K562 (cell line): ENCODE results near the gene IL2RG. TPM values are rescaled to one million over a fixed set of nuclear protein-coding genes. Genes with fewer than 3 reads are reported as not detected.

Experiments used
- ARID1B ChIP-seq: fragments of 450-650 bp; IDR thresholded peaks from 2 replicates; pipeline ENCODE4 v1.6.1; 2016; ENCODE audit warnings: antibody characterized with exemption, mild to moderate bottlenecking, inconsistent platforms
- CBFA2T2 ChIP-seq: fragments of 450-650 bp; conservative IDR thresholded peaks from 2 replicates; pipeline ENCODE4 v1.6.1; 2017; ENCODE audit warnings: mild to moderate bottlenecking
- CBFA2T3 ChIP-seq: fragments of 450-650 bp; IDR thresholded peaks from 2 replicates; pipeline ENCODE4 v1.6.1; 2017
- HSF4 ChIP-seq: fragments of 250-450 bp; sonication (Bioruptor Pico); IDR thresholded peaks from 2 replicates; pipeline ENCODE4 v2.1.2; 2022; ENCODE audit warnings: mild to moderate bottlenecking, moderate library complexity, borderline replicate concordance
- KLF16 ChIP-seq: IDR thresholded peaks from 2 replicates; pipeline ENCODE4 v1.6.1; 2016; ENCODE audit warnings: antibody characterized with exemption
- MAZ ChIP-seq, 2 experiments: fragments of 450-650 bp in 1 of 2; sonication (generic) in 1 of 2; formaldehyde crosslinking; IDR thresholded peaks in 1 of 2; conservative IDR thresholded peaks in 1 of 2; 2 replicates each; pipeline versions ENCODE4 v1.4.0 to v1.5.0; 2020; ENCODE audit warnings: mild to moderate bottlenecking in 1 of 2, missing genetic modification reagents in 1 of 2
- MYC ChIP-seq, 2 experiments: fragments of 250-450 bp in 1 of 2; sonication (Bioruptor Pico) in 1 of 2; IDR thresholded peaks; 2 replicates each; pipeline versions ENCODE4 v1.5.1 to v1.6.1; 2012 to 2021; ENCODE audit warnings: low read depth in 2 of 2, borderline replicate concordance in 1 of 2, improper control_type of control experiment in 1 of 2, low read length in 1 of 2, mild to moderate bottlenecking in 1 of 2, moderate library complexity in 1 of 2
- NFE2 ChIP-seq: IDR thresholded peaks from 2 replicates; pipeline ENCODE4 v1.6.1; 2014; ENCODE audit warnings: antibody characterized with exemption, low read depth
- POLR2AphosphoS5 ChIP-seq: IDR thresholded peaks from 2 replicates; pipeline ENCODE4 v1.6.1; 2011; ENCODE audit warnings: mild to moderate bottlenecking, low read depth, low read length, moderate library complexity; ENCODE audit not compliant: control insufficient read depth, insufficient read depth
- SMARCB1 ChIP-seq: IDR thresholded peaks from 2 replicates; pipeline ENCODE4 v1.6.1; 2011; ENCODE audit warnings: improper control_type of control experiment, low read depth; ENCODE audit not compliant: insufficient read length
- THRB ChIP-seq: fragments of 450-650 bp; formaldehyde crosslinking; conservative IDR thresholded peaks from 2 replicates; pipeline ENCODE4 v1.4.0; 2022; ENCODE audit warnings: mild to moderate bottlenecking, missing genetic modification characterization
- VEZF1 ChIP-seq: fragments of 200-800 bp; sonication (Bioruptor generic); IDR thresholded peaks from 2 replicates; pipeline ENCODE4 v1.6.1; 2017; ENCODE audit warnings: missing genetic modification characterization, missing compliant biosample characterization
- ZBED1 ChIP-seq: IDR thresholded peaks from 2 replicates; pipeline ENCODE4 v1.6.1; 2014
- ZBTB7A ChIP-seq: IDR thresholded peaks from 2 replicates; pipeline ENCODE4 v1.6.1; 2011; ENCODE audit warnings: low read depth, mild to moderate bottlenecking, low read length, moderate library complexity, borderline replicate concordance; ENCODE audit not compliant: control insufficient read depth
- ZNF175 ChIP-seq: fragments of 200-800 bp; sonication (Bioruptor generic); IDR thresholded peaks from 2 replicates; pipeline ENCODE4 v1.6.1; 2016; ENCODE audit warnings: low read depth, mild to moderate bottlenecking, missing genetic modification characterization, missing compliant biosample characterization
- ZNF644 ChIP-seq: fragments of 200-800 bp; sonication (Bioruptor generic); IDR thresholded peaks from 2 replicates; pipeline ENCODE4 v1.6.1; 2016; ENCODE audit warnings: low read depth, missing genetic modification characterization, missing compliant biosample characterization
- ZNF740 ChIP-seq, 3 experiments: fragments of 200-800 bp in 1 of 3; sonication (Bioruptor generic) in 1 of 3; sonication (generic) in 1 of 3; formaldehyde crosslinking in 1 of 3; IDR thresholded peaks; 2 replicates each; pipeline versions ENCODE4 v1.6.1 to v1.8.0; 2016 to 2022; ENCODE audit warnings: mild to moderate bottlenecking in 2 of 3, missing compliant biosample characterization in 2 of 3, missing genetic modification characterization in 2 of 3, missing genetic modification reagents in 1 of 3
- ZSCAN29 ChIP-seq: fragments of 450-650 bp; IDR thresholded peaks from 2 replicates; pipeline ENCODE4 v1.6.1; 2017
- polyA plus RNA-seq, 8 experiments: library from polyadenylated mRNA; depleted of rRNA in 4 of 8; stranded (reverse) in 5 of 8; unstranded in 3 of 8; fragments of >200 nt; fragmentation: Nextera tagmentation in 2 of 8; fragmentation: Illumina TruSeq in 1 of 8; extraction: Ambion mirVana in 2 of 8; extraction: Trizol in 1 of 8; gene quantifications; 2 replicates each; pipeline versions ENCODE4 v1.2.1 to v1.2.3, GENCODE V29; 2011 to 2014; ENCODE audit warnings: inconsistent platforms in 1 of 8, missing spikeins in 1 of 8
- total RNA-seq, 7 experiments: library from RNA; depleted of rRNA in 6 of 7; stranded (reverse); fragments of >200 nt in 6 of 7; fragmentation: Illumina TruSeq in 2 of 7; extraction: Trizol in 2 of 7; gene quantifications; 2 replicates each; pipeline versions ENCODE4 v1.2.1 to v1.2.3, GENCODE V29; 2011 to 2021; ENCODE audit warnings: low replicate concordance in 1 of 7
- TF ChIP-seq, protein P1 (sequence below): fragments of 450-650 bp; formaldehyde crosslinking; IDR thresholded peaks from 2 replicates; pipeline ENCODE4 v1.4.0; 2022; ENCODE audit warnings: mild to moderate bottlenecking, moderate library complexity
- TF ChIP-seq, protein P2 (sequence below), 2 experiments: fragments of 450-650 bp; conservative IDR thresholded peaks; 2 replicates each; pipeline ENCODE4 v1.6.1; 2017; ENCODE audit warnings: mild to moderate bottlenecking in 2 of 2, moderate library complexity in 2 of 2

The IL2RG gene
- total and polyA plus RNA-seq, 9 of the 15 experiments (the other 6 are each of a cell fraction or from before 2014, with no cell fraction given), result 5.5 to 55.4 (median 19.7) TPM

DNA sequence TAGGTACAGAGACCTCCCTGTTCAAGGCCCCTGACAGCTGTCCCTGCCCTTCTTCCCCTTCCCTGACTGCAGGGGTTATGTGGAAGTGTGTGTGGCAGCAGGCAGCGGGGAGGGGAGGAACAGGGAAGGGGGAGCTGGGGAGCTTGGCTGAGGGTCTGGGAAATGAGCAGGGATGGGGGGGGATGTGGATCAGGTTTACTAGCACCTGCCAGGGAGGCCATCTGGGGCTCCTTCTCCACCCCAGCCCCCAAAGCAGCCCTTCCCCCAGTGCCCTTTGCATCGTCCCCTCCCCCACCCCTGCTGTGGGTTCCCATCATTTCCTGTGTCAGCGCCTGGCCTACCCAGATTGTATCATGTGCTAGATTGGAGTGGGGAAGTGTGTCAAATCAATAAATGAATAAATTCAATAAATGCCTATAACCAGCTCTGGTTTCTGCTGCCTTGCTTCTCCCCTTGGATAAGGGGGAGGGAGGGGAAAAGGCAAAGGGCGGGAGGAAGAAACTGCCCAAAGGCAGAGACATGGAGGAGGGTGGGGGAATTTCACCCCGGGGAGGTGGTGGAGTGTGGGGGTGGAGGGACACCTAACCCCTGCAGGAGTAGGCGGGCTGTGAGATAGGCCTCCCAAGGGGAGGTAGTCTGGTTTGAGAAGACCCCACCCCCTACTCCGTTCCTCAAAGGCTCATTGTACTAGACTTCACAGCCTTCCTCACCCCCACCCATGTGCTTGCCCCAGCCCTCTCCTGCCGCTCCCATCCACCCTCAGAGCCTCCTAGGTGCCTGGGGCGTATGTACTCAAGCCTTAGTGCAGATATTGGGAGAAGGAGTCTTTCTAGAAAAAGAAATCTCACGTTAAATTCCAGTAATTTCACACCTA lies 8.0 kb downstream of the IL2RG start (continued):
- TF ChIP-seq SMARCB1, result no peak
- no peak for TF ChIP-seq ZSCAN29
- TF ChIP-seq NFE2, result no peak
- TF ChIP-seq MAZ (CRISPR knock-in tag; conservative IDR thresholded peaks at IDR 0.05 in 1 of 2, IDR thresholded peaks at IDR 0.05 in 1 of 2), result peak in 1 of 2 experiments; percentile 41; a peak in 1 of 4 replicates
- peak; percentile 77 for TF ChIP-seq CBFA2T3
- TF ChIP-seq THRB (CRISPR knock-in tag), result no peak
- peak; percentile 82 for TF ChIP-seq VEZF1 (CRISPR knock-in tag)
- TF ChIP-seq ZNF175 (CRISPR knock-in tag), result peak; percentile 86
- TF ChIP-seq, protein P1, sequence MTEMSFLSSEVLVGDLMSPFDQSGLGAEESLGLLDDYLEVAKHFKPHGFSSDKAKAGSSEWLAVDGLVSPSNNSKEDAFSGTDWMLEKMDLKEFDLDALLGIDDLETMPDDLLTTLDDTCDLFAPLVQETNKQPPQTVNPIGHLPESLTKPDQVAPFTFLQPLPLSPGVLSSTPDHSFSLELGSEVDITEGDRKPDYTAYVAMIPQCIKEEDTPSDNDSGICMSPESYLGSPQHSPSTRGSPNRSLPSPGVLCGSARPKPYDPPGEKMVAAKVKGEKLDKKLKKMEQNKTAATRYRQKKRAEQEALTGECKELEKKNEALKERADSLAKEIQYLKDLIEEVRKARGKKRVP (CRISPR knock-in tag), result no peak
- TF ChIP-seq ZBED1, result 0 out of 2 replicates have a peak, but pooled peaks have one; percentile 40
- peak; percentile 70 for TF ChIP-seq POLR2AphosphoS5
- peak; percentile 46; the same call in 1 of the 2 replicates for TF ChIP-seq KLF16
- TF ChIP-seq, protein P2, sequence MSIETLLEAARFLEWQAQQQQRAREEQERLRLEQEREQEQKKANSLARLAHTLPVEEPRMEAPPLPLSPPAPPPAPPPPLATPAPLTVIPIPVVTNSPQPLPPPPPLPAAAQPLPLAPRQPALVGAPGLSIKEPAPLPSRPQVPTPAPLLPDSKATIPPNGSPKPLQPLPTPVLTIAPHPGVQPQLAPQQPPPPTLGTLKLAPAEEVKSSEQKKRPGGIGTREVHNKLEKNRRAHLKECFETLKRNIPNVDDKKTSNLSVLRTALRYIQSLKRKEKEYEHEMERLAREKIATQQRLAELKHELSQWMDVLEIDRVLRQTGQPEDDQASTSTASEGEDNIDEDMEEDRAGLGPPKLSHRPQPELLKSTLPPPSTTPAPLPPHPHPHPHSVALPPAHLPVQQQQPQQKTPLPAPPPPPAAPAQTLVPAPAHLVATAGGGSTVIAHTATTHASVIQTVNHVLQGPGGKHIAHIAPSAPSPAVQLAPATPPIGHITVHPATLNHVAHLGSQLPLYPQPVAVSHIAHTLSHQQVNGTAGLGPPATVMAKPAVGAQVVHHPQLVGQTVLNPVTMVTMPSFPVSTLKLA (conservative IDR thresholded peaks at IDR 0.05), result peak in 1 of 2 experiments; percentile 45; a peak in 1 of 4 replicates
- TF ChIP-seq ZNF740 (CRISPR knock-in tag; IDR thresholded peaks at IDR 0.05), result peak; percentile 42; the same call in 1 of the 2 replicates
- TF ChIP-seq ZNF740 (tag; IDR thresholded peaks at IDR 0.05), result no peak
- TF ChIP-seq ZNF644 (tag), result peak; percentile 32; the same call in 1 of the 2 replicates
- peak; percentile 72 for TF ChIP-seq ARID1B
- TF ChIP-seq MYC (IDR thresholded peaks at IDR 0.05; ENCODE audit: low read depth, low read length), result peak; percentile 67
- TF ChIP-seq MYC (CRISPR knock-in tag; IDR thresholded peaks at IDR 0.05; ENCODE audit: borderline replicate concordance, low read depth), result no peak
- no peak for TF ChIP-seq HSF4 (CRISPR knock-in tag)
- TF ChIP-seq CBFA2T2, result peak; percentile 51
- TF ChIP-seq ZBTB7A, result peak; percentile 85
